ENCODE results near the gene TMEM97.
A peak's percentile ranks its signal among the peaks of the same experiment; 100 is the strongest.

The TMEM97 gene

DNA sequence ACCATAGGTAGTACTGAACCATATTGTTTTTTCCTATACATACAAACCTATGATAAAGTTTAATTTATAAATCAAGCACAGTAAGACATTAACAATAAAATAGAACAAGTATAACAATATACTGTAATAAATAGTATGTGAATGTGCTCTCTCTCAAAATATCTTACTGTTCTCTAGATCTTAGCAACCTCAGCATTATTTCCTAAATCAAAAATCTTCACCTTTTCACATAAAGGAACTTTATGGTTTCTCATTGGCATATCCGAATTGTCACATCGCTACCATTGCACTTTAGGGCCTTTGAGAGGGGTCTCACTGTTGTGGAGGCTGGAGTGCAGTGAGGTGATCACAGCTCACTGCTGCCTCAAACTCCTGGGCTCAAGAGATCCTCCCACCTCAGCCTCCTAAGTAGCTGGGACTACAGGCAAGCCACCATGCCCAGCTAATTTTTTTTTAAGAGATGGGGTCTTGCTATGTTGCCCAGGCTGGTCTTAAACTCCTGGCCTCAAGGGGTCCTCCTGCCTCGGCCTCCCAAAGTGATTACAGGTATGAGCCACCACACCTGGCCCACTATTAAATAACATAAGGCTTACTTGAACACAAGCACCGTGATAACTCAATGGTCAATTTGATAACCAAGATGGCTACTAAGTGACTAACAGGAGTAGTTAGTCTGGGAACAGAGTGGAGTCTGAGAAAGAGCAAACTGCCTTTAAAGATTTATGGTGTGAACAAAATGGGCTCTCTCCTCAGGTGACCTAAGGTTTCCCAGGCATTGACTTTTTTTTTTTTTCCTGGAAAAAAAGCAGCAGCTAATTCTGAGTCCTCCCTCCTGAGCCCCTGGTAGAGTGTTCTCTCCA lies 2.9 kb upstream of the TMEM97 start:
- no peak for DNase-seq (ENCODE audit: low read depth, low spot score)
- H3K27ac ChIP-seq: no peak overlapping the region

DNA sequence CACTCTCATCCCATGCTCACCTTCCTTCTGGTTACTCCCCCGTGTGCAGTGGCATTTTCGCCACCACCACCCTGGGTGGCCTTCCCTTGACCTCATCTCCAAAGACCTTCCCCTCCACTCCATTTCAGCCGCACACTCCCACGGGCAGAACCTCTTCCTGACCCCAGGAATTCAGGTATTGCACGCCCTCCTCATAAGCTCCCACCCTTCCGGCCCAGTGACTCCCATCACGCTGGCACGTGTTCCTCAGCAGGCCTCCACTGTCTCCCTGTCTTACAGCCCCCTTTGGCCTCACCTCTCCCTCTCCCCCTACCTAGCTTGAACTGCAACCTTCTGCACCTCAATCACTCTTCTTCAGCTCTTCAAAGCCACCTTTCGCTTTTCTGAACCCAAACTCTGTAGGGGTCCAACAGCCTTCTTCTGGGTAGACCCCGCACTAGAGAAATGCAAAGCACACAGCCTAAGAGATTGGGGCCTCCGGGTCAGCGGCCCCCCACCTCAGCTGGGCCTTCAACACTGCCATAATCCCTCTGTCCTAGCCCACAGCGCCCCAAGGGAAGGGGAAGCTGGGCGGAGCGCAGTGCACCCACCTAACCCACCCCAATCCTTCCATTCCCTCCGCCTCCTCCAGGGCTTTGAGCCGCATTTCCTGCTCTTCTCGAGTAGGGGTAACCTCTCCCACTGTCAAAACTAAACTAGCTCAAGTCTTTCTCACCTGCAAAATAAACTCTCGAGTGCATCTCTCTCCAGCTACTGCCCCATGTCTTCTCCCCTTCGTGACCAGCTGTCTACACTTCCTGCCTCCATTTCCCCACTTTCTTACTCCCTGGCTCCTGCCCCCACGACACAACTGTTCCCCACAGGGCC lies 1.7 kb upstream of the TMEM97 start:
- no peak overlapping the region for H3K27ac ChIP-seq
- DNase-seq (ENCODE audit: low read depth, low spot score): no peak

DNA sequence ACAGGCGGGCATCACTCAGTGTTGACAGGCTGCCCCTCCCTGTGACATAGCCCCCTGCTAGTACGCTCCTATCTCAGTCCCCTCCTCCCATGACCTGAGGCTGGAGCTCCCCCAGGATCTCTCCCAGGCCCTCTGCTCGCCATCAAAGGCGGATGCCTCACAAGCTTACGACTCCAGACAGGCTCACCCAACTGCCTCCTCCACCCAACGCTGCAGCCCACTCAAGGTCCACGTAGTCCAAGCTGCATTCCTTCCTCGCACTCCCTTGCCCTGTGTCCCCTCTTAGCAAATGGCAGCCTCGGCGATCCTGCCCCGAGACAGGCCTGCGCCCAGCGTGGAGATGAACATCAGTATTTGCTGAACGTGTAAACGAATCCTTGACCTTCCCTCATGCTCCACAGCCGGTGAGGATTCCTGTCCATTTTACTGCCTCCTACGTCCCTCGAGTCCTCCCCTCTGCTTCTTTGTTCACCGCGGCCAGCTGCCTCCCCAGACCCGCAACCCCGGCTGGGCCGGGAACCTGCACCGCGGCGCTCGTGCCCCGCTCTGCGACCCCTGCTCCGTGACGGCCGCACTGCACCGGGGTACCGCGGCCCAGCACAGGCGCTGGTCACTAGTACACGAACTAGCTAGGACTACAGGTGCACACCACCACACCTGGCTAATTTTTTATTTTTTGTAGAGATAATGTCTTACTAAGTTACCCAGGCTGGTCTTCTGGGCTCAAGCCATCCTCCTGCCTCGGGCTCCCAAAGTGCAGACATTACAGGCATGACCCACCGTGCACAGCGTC lies 838 bp upstream of the TMEM97 start:
- H3K27ac ChIP-seq: no peak overlapping the region
- no peak for DNase-seq (ENCODE audit: low read depth, low spot score)

DNA sequence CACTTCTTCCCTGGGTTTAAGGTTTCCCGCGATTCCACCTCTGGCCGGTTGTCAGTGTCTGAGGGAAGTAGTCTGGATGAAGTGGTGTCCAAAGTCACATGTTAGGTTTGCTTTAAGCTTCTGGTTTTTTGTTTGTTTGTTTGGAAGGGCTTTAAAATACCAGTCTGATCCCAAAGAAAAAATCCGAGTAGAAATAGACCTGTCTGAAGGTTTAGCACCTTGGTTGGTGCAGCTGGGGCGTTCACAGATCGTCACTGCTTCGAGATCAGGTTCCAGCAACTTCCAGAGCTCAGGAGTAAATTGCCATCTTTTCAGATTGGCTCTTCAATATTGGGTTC lies 567 bp downstream of the TMEM97 start:
- no peak for DNase-seq (ENCODE audit: low read depth, low spot score)
- H3K27ac ChIP-seq: no peak overlapping the region

DNA sequence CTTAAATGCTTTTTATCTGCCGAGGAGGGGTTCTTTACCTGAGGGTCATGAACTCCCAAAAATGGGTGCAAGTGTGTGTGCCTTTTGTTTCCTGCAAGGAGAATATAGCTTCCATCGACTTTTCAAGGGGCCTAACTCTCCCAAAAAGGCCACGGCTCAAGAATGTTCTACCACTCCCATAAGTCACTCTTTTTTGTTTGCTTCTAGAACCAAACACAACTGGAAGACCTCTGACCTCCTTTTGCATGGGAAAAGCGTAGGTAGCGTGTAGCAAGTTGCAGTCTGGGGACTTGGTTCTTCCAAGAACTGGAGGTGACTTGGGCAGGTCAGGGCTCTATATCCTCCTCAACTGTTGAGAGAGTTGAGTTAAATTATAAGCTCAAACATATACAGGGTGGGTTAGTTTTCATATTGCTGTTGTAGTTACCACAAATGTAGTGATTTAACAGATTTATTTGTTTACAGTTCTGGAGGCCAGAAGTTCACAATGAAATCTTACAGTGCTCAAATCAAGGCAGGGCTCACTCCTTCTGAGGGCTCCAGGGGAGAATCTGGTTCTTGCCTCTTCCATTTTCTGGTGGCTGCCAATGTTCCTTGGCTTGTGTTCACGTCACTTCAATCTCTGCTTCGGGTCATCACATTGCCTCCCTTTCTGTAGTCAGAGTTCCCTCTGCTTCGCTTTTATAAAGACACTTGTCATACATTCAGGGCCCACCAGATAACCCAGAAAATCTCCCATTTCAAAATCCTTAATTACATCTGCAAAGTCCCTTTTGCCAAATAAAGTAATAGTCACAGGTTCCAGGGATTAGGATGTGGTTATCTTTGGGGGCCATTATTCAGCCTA lies 1.4 kb downstream of the TMEM97 start:
- no peak overlapping the region for H3K27ac ChIP-seq
- no peak for DNase-seq (ENCODE audit: low read depth, low spot score)

DNA sequence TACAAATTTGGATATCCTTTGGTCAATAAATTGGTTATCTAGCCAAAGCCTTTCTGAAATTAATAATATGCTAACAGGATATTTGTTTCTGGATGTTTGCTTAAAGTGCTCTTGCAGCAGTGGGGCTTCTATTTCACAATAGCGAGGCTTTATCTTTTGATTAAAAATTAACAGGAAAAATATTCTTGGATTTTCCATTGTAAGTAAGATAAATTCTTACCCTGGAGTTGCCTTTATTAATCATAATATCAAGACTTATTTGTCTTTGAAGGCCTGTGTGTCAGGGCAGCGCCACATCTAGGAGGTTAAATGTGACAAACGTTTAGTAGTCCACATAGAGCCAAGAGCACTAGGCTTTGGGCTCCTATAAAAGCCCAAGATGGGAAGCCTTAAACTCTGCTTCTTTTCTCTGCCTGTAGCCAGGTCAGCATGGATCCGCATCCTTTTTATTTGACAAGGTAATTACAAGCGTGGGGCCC lies 5.3 kb downstream of the TMEM97 start:
- no peak overlapping the region for H3K27ac ChIP-seq
- DNase-seq (ENCODE audit: low read depth, low spot score): no peak

DNA sequence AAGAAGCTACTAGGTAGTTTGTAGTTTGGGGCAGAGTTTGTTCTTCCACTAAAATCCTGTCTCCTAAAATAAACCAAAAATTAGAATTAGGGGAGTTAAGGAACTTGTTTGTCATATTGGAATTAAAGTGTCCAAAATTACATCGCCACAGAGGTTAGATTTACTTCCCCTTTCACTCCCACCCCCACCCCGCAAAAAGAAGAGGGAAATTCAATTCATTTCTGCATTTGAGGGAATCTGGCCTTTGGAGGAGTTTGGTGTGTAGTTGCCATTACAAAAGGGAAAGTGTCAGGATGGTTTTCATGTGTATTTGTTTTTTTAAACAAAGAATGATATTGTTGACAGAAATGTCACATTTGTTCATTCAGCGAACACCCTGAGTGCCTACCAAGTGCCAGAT lies 5.8 kb downstream of the TMEM97 start:
- no peak for DNase-seq (ENCODE audit: low read depth, low spot score)
- H3K27ac ChIP-seq: no peak overlapping the region

DNA sequence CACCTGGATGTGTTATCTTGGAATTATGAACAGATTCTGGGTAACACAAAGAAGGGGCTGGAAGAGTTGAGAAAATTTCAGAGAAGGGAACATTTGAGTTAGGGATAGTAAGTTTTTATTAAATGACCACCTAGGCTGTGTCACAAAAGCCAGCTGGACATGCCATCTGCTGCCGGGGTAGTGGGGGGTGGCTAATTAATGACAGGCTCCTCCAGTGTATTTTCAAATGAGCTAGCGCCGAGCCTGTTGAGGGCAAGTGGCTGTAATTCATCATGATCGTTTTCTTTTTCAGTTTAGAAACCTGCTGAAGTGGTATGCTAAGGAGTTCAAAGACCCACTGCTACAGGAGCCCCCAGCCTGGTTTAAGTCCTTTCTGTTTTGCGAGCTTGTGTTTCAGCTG lies 6.2 kb downstream of the TMEM97 start:
- no peak overlapping the region for H3K27ac ChIP-seq
- DNase-seq (ENCODE audit: low read depth, low spot score): no peak

DNA sequence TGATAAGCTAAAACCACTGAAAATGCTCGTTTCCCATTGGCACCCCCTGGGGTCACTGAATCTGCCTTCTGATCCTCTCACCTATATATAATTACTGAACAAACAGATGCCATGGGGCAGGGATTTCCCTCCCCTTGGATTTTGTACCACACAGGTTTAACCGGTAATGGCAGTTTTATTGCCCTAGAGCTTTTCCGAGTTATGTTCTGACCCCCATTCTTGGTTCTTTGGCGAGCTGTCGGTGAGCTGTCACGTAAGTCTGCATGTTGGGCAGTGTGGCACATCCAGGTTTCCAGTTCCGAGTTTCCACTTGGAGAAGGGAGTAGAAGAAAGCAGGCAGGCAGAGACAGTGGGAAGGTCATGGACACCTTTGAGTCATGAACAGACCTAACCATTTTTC lies 7.1 kb downstream of the TMEM97 start:
- DNase-seq (ENCODE audit: low read depth, low spot score): no peak
- no peak overlapping the region for H3K27ac ChIP-seq

DNA sequence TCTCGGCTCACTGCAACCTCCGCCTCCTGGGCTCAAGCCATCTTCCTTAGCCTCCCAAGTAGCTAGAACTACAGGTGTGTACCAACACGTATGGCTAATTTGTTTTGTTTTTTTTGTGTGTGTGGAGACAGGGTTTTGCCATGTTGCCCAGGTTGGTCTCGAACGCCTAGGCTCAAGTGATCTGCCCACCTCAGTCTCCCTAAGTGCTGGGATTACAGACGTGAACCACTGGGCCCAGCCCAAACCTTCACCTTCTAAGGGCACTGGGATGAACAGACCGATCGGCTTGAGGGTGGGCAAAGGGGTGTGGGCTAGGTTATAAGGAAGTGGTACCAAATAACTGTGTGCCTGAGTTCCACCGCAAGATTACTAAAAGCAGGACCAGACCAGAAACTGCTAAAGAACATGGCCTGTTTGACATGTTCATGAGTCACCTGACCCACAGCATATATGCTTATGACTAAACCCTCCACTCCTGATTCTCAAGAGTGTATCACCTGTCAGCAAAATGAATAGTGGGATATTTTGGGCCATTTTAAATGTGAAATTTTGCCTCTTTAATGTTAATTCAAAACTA lies 8.1 kb downstream of the TMEM97 start:
- H3K27ac ChIP-seq: no peak overlapping the region
- DNase-seq (ENCODE audit: low read depth, low spot score): no peak

DNA sequence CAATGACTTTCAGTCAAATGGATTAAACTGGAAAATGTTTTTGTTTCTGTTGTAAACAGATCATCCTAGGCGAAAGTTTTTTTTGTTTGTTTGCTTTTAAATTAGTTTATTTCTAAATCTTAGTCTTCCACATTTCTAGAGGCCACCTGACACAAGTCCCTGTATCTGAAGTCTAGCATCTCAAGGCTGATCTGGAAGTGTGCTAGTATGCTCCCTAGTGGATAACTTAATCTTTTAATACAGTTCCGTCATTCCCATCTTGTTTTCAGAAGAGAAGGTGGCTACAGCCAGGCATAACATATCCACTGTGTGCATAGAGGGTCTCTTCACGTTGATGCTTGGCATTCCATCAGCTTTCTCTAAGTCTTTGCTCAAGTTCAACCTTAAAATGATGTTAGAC lies 8.7 kb downstream of the TMEM97 start:
- no peak overlapping the region for H3K27ac ChIP-seq
- no peak for DNase-seq (ENCODE audit: low read depth, low spot score)

DNA sequence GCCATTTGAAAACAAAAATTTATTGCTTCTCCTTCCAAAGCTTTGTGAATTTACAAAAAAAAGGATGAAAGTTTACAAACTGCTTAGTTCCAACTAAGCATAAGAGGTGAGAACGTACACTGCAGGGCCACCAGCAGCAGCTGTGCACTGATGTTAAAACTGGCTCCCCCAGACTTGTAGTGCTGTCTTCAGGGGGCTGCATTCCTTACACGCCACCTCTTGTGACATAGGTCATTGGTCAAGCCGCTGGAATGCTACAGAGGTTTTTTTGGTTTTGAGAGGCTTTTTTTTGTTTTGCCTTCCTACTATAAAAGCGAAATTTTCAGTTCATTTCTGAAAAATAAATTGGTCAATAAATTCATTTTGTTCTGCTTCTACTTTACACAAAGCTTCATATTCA lies 9.3 kb downstream of the TMEM97 start:
- H3K27ac ChIP-seq: no peak overlapping the region
- no peak for DNase-seq (ENCODE audit: low read depth, low spot score)

DNA sequence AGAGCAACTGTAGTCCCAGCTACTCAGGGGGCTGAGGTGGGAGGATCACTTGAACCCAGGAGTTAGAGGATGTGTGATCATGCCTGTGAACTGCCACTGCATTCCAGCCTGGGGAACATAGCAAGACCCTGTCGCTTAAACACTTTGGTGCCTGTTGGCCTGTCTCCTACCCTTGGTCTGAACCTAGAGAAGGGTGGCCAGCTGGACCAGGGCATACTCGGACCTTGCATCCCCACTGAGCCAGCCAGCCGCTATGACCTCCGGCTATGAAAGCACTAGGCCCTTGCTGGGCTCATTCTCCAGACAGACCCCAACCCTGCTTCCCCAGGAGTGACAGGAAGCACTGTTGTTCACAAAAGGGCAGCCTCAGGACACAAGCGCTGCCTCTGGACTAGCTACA lies 11.7 kb downstream of the TMEM97 start:
- H3K27ac ChIP-seq: no peak overlapping the region
- DNase-seq (ENCODE audit: low read depth, low spot score): no peak

DNA sequence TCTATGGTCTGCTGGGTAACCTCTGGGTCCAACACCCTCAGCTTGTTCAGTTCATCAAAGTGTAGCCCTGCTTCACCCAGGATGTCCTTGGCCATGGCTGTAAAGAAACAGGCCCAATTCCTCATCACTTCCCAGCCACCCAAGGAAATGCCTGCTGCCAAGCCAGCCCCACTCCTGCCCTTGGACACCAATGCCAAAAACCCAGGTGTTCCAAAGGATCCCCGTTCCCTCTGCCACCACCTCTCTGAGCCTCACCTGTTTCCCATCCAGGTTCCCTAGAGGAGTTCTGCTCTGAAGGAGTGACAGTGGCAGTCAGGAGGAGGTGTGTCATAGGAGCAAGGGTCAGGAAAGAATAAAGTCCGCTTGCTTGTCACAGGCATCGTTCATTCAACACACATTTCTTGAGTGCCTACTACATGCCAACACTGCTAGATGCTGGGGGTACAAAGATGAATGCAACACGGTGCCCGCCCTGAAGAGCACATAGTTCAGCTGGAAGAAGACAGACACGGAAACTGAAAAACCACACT lies 13.0 kb downstream of the TMEM97 start:
- no peak for DNase-seq (ENCODE audit: low read depth, low spot score)
- H3K27ac ChIP-seq: no peak overlapping the region

DNA sequence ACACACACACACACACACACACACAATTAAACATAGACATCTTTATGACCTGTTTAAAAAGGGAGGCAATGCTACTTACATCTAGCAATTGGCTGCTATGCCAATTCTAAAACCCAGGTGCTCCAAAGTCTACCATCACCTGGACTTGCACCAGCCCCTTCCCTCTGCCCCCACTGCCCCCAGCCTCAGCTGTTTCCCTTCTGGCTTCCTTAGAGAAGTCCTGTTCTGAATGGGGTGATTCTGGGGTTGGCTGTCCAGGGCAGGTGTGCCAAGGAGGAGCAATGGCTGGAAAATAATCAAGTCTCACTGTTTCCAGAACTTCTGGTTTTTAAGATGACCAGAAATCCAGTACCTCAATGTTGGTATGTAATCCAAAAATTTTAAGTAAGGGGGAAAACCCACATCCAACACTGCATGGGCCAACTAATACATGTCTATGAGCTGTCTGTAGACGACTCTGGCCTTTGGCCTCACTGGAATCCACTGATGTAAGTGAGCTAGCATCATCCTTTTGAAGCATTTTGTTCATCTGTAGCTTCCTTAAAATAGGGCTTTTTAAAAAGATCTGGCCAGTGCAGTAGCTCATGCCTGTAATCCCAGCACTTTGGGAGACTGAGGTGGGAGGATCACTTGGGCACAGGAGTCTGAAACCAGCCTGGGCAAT lies 14.2 kb downstream of the TMEM97 start:
- H3K27ac ChIP-seq: no peak overlapping the region
- DNase-seq (ENCODE audit: low read depth, low spot score): no peak

DNA sequence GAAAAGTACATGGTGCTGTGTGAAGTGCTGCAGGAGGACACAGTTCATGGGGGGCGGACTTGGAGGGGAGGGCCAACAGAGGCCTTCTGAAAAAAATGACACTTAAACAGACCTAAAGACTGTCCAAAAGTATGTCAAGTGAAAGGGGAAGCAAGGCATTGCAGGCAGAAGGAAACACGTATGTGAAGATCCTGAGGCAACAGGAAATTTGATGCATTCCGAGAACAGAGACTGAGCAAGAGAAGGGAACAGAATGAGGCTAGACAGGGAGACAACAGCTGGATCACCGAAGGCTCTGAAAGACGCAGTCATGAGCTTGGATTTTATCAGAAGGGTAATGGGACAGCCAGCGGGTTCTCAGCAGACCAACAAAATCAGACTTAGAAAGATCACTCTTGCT lies 15.2 kb downstream of the TMEM97 start:
- no peak overlapping the region for H3K27ac ChIP-seq
- no peak for DNase-seq (ENCODE audit: low read depth, low spot score)

DNA sequence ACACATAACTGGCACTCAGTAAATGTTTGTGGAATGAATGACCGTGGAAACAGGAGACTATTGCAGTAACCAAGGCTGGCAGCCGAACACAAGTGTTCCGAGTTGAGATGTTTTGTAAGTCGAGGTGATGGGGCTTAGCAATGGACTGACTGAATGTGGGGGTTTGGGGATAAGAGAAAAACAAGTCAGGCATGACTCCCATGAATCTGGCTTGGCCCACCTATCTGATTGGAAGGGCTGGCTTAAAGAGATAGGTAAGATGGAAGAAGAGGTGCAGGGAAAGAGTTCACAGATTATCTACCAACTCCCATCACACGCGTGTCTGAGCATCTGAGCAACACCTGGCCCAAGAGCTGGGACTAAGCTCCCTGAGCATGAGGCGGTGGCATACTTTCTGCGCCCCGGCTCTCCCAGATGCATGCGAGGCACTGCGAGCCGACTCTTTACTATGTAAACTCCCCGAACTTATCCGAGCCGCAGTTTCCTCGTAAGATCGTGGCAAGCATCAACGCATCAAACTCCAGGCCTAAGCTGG lies 15.7 kb downstream of the TMEM97 start:
- DNase-seq (ENCODE audit: low read depth, low spot score): no peak
- H3K27ac ChIP-seq: peak overlapping the region; percentile 99

DNA sequence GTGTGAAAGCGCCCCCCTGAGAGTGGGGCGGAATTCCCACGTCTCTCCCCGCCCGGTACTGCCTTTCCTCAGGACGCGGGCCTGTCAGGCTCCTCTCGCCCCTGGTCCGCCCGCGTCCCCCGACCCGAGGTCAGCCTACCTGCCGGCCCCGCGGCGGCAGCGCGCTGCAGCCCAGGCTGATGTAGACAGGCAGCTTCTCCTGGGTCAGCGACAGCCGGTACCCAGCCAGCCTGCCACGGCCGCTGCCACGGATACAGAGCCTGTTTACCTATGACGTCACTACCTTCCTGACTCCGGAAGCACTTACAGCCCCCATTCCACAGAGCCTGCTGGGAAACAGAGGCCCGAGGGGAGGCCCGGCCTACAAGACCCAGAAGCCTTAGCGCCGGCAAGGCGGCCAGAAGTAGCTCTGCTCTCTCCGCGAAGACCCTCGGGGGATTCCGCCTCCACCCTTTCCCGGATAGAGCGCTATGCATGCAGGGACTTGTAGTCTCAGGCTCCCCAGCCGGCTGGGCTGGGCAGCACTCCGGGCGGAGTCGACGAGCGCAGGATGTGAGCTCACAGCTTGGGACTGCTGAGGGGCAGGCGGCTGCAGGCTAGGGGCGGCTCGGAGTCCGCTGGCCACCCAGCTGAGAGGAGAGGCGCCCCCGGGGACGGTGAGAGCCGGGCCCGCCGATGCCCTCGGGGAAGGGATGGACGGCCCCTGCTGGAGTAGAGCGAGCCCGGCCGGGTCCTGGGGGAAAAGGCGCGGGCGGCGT lies 16.4 kb downstream of the TMEM97 start, which contains the start of the genes IFT20 and TNFAIP1:
IFT20 (minus strand) TSS at position 272 of the 758 bp plus-strand sequence. CDS start 3,487 bp downstream, outside the sequence.
TNFAIP1 (plus strand) TSS at position 561 of the 758 bp plus-strand sequence. CDS start 3,761 bp downstream, outside the sequence.
- peak; percentile 100 for DNase-seq (ENCODE audit: low read depth, low spot score)
- H3K27ac ChIP-seq: peak within 1 kb of the TSS; percentile 99

All from epithelial cell of prostate (primary cell).